ENCODE measurements around the gene LHX5. TPM values are rescaled to one million over a fixed set of nuclear protein-coding genes. Genes with fewer than 3 reads are reported as not detected.

The LHX5 gene
- total RNA-seq, 1 experiment from 2014 or later: not detected

- TF ChIP-seq TCF7L2 (IDR thresholded peaks at IDR 0.05; ENCODE audit: low read depth, low read length) (no peak), SIN3A (IDR thresholded peaks at IDR 0.05; ENCODE audit: borderline replicate concordance, insufficient read depth, low read depth, low read length) (no peak)
- TF ChIP-seq, protein P1, sequence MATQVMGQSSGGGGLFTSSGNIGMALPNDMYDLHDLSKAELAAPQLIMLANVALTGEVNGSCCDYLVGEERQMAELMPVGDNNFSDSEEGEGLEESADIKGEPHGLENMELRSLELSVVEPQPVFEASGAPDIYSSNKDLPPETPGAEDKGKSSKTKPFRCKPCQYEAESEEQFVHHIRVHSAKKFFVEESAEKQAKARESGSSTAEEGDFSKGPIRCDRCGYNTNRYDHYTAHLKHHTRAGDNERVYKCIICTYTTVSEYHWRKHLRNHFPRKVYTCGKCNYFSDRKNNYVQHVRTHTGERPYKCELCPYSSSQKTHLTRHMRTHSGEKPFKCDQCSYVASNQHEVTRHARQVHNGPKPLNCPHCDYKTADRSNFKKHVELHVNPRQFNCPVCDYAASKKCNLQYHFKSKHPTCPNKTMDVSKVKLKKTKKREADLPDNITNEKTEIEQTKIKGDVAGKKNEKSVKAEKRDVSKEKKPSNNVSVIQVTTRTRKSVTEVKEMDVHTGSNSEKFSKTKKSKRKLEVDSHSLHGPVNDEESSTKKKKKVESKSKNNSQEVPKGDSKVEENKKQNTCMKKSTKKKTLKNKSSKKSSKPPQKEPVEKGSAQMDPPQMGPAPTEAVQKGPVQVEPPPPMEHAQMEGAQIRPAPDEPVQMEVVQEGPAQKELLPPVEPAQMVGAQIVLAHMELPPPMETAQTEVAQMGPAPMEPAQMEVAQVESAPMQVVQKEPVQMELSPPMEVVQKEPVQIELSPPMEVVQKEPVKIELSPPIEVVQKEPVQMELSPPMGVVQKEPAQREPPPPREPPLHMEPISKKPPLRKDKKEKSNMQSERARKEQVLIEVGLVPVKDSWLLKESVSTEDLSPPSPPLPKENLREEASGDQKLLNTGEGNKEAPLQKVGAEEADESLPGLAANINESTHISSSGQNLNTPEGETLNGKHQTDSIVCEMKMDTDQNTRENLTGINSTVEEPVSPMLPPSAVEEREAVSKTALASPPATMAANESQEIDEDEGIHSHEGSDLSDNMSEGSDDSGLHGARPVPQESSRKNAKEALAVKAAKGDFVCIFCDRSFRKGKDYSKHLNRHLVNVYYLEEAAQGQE (IDR thresholded peaks at IDR 0.05; ENCODE audit: insufficient read depth in 1 of 2, low read depth in 2 of 2, low read length in 1 of 2): no peak
- TF ChIP-seq, protein P2, sequence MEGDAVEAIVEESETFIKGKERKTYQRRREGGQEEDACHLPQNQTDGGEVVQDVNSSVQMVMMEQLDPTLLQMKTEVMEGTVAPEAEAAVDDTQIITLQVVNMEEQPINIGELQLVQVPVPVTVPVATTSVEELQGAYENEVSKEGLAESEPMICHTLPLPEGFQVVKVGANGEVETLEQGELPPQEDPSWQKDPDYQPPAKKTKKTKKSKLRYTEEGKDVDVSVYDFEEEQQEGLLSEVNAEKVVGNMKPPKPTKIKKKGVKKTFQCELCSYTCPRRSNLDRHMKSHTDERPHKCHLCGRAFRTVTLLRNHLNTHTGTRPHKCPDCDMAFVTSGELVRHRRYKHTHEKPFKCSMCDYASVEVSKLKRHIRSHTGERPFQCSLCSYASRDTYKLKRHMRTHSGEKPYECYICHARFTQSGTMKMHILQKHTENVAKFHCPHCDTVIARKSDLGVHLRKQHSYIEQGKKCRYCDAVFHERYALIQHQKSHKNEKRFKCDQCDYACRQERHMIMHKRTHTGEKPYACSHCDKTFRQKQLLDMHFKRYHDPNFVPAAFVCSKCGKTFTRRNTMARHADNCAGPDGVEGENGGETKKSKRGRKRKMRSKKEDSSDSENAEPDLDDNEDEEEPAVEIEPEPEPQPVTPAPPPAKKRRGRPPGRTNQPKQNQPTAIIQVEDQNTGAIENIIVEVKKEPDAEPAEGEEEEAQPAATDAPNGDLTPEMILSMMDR (IDR thresholded peaks at IDR 0.05): no peak
- H3K36me3 ChIP-seq (ENCODE audit: control insufficient read depth, insufficient read depth, low read length): no peaks in the 10 kb centered on the region
- H3K9me3 ChIP-seq (ENCODE audit: control insufficient read depth, insufficient read depth, low read depth, low read length): no peaks in the 10 kb centered on the region
- ATAC-seq (no peak), DNase-seq (ENCODE audit: low read depth, low spot score) (no peak)
- H3K4me1 ChIP-seq (ENCODE audit: control insufficient read depth, insufficient read depth, low read length): no peaks in the 10 kb centered on the region
- H3K27ac ChIP-seq (ENCODE audit: low read length): no peak overlapping the region
- intact Hi-C loops (cut with micrococcal nuclease; ENCODE audit: unreplicated experiment) (no loop called here), in situ Hi-C loops (cut with HindIII; ENCODE audit: low pct_unique_long_range_greater_than_20kb, low sequenced_read_pairs) (no loop called here)
- CTCF ChIA-PET: interaction anchor here (0.7 kb wide), 1 partner anchor 12 kb away, joined by 9 read pairs; no protein-coding TSS in a partner anchor
- no TSS peak for BruUV-seq (replicated peaks)
- no peak overlapping the region for H3K4me3 ChIP-seq (ENCODE audit: low read depth in 2 of 2, low read length in 2 of 2)
- POLR2A ChIA-PET: no interaction called here
- no peaks in the 10 kb centered on the region for H3K27me3 ChIP-seq (ENCODE audit: control insufficient read depth, insufficient read depth, low read length)
Observed at GRCh38 chr12:113413488-113413939, 58.2 kb downstream of the LHX5 start.

Other genes starting within 250 kb of the LHX5 start
- gene SLC8B1, start 136.8 kb downstream of the LHX5 start, total RNA-seq (2021; ENCODE audit: unreplicated experiment): 26.7 TPM
- gene PLBD2, start 113.3 kb downstream of the LHX5 start, total RNA-seq (2021; ENCODE audit: unreplicated experiment): 69.7 TPM
- 0.15 TPM for gene SDS, start 68.0 kb downstream of the LHX5 start, total RNA-seq (2021; ENCODE audit: unreplicated experiment)
- 5.8 TPM for gene SDSL, start 49.5 kb downstream of the LHX5 start, total RNA-seq (2021; ENCODE audit: unreplicated experiment)

All from Panc1 (cell line).